ENCODE data around the gene HS2ST1.

Gene HS2ST1

DNA sequence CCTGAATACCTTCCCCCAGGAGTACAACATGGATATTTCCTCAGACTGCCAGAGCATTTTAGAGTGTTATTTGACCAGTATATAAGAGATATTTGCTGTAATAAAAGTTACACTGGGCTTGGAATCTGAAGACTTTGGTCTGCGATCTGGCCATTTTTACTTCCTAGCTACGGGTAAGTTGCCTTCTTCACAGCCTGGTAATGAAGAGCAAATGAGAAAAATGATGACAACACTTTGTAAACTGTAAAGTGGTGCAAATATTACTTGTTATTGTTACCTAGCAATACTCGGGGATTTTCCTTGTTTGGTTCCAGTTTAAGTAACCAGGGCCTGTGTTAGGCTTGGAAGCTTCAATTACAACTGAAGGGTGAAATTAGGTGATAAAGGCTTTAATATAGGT is 233.4 kb downstream of the HS2ST1 start:
- H3K4me1 ChIP-seq = peaks cover 0 to 11% (median 3%) of the 10 kb centered on the region in 4 donors
- H3K27me3 ChIP-seq = no peaks in the 10 kb centered on the region
- H3K9me3 ChIP-seq = no peaks in the 10 kb centered on the region
- no peak overlapping the region for H3K4me3 ChIP-seq
- no peak for DNase-seq
- no peak for TF ChIP-seq CTCF (IDR thresholded peaks at IDR 0.05)
- intact Hi-C loops (cut with DNase I; ENCODE audit: low total_unique reads) = no loop called here
- H3K27ac ChIP-seq = no peak overlapping the region
- no peaks in the 10 kb centered on the region for H3K36me3 ChIP-seq

DNA sequence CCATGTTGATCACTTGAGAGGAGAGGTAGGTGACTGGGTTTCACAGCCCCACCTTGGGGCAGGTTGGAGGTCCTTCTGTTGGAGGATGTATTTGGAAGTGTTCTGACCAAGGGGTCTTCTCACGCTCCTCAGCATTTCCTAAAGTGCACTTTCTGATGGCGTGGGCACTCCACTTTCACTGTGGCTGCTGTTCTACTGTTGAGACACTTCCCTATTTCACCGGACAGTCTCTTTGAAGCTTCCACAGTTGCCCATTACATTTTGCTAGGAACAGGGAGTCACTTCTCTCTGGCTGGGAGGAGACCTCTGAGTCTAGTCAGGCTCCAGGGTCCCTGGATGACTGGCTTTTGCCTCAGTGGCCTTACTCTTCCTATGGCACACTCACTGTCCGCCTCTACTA is 234.2 kb downstream of the HS2ST1 start:
- DNase-seq = no peak
- no peak overlapping the region for H3K27ac ChIP-seq

DNA sequence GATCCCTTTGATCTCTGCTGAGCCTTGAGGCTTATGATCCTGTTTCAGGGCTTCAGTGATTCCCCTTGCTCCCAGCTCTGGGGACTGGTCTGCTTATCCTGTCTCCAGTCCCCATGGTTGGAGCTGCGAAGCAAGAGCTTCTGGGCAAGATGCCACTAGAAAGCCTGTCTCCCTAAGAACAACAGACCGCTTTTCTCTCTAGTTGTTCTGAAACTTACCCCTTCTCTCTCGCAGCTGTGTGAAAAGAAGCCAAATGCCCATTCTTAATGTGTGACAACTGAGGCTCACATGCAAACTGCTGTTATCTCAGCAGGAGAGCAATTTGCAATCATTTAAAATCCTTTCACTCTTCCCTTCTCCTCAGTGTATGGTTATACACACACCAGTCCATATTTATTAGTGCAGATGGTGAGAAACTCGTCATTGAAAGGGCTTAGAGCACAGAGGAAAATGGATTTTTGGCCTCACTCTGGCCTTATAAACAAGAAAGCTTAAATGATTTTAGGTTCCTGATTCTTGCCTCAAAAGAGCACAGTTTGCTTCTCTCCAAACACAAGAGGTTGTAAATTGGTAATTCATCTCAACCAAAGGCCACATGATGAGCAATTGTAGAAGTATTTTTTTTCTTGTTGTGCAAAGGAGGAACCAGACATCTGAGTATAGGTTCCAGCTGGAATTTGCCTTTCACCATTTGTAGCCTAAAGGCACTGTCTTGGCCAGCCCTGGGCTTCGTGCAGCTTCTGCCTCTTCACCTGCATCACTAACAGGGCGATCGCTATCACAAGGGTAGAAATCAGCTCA is 235.0 kb downstream of the HS2ST1 start:
- peaks cover 0 to 11% (median 3%) of the 10 kb centered on the region in 4 donors for H3K4me1 ChIP-seq
- H3K4me3 ChIP-seq = no peak overlapping the region
- no peaks in the 10 kb centered on the region for H3K27me3 ChIP-seq
- H3K36me3 ChIP-seq = no peaks in the 10 kb centered on the region
- no peaks in the 10 kb centered on the region for H3K9me3 ChIP-seq
- H3K27ac ChIP-seq = no peak overlapping the region
- DNase-seq = no peak
- intact Hi-C loops (cut with DNase I; ENCODE audit: low total_unique reads) = no loop called here
- TF ChIP-seq CTCF (IDR thresholded peaks at IDR 0.05) = no peak

More for the DNA sequence above, 234.2 kb downstream of the HS2ST1 start:
- no peaks in the 10 kb centered on the region for H3K36me3 ChIP-seq
- H3K27me3 ChIP-seq = no peaks in the 10 kb centered on the region
- no peak overlapping the region for H3K4me3 ChIP-seq
- no peak for TF ChIP-seq CTCF (IDR thresholded peaks at IDR 0.05)
- H3K4me1 ChIP-seq = peaks cover 0 to 11% (median 3%) of the 10 kb centered on the region in 4 donors
- intact Hi-C loops (cut with DNase I; ENCODE audit: low total_unique reads) = no loop called here
- no peaks in the 10 kb centered on the region for H3K9me3 ChIP-seq

GRCh38 chr1:87150143-87150542 is 235.7 kb downstream of the HS2ST1 start:
- DNase-seq = no peak
- H3K27ac ChIP-seq = no peak overlapping the region
- no peaks in the 10 kb centered on the region for H3K36me3 ChIP-seq
- intact Hi-C loops (cut with DNase I; ENCODE audit: low total_unique reads) = no loop called here
- H3K4me1 ChIP-seq = peaks cover 0 to 11% (median 3%) of the 10 kb centered on the region in 4 donors
- no peak for TF ChIP-seq CTCF (IDR thresholded peaks at IDR 0.05)
- H3K9me3 ChIP-seq = no peaks in the 10 kb centered on the region
- no peak overlapping the region for H3K4me3 ChIP-seq
- H3K27me3 ChIP-seq = no peaks in the 10 kb centered on the region

GRCh38 chr1:87151500-87152421 is 237.3 kb downstream of the HS2ST1 start:
- H3K27me3 ChIP-seq = peaks cover 0 to 4% of the 10 kb centered on the region in 2 donors
- peak overlapping the region in 1 of 2 donors; percentile 51 for H3K27ac ChIP-seq
- H3K36me3 ChIP-seq = no peaks in the 10 kb centered on the region
- H3K4me3 ChIP-seq = peak overlapping the region; percentile 33 to 39
- intact Hi-C loops (cut with DNase I; ENCODE audit: low total_unique reads) = no loop called here
- peak; percentile 75 to 79 for DNase-seq
- TF ChIP-seq CTCF (IDR thresholded peaks at IDR 0.05) = peak; percentile 33 to 35
- H3K4me1 ChIP-seq = peaks cover 0 to 11% (median 3%) of the 10 kb centered on the region in 4 donors
- H3K9me3 ChIP-seq = no peaks in the 10 kb centered on the region
